ENCODE measurements around the gene ASIC4. TPM values are rescaled to one million over a fixed set of nuclear protein-coding genes. Genes with fewer than 3 reads are reported as not detected.

The ASIC4 gene
- total and polyA plus RNA-seq, 9 of the 15 experiments (the other 6 are each of a cell fraction or from before 2014, with no cell fraction given) = 0.07 to 19.2 (median 4.8) TPM

DNA sequence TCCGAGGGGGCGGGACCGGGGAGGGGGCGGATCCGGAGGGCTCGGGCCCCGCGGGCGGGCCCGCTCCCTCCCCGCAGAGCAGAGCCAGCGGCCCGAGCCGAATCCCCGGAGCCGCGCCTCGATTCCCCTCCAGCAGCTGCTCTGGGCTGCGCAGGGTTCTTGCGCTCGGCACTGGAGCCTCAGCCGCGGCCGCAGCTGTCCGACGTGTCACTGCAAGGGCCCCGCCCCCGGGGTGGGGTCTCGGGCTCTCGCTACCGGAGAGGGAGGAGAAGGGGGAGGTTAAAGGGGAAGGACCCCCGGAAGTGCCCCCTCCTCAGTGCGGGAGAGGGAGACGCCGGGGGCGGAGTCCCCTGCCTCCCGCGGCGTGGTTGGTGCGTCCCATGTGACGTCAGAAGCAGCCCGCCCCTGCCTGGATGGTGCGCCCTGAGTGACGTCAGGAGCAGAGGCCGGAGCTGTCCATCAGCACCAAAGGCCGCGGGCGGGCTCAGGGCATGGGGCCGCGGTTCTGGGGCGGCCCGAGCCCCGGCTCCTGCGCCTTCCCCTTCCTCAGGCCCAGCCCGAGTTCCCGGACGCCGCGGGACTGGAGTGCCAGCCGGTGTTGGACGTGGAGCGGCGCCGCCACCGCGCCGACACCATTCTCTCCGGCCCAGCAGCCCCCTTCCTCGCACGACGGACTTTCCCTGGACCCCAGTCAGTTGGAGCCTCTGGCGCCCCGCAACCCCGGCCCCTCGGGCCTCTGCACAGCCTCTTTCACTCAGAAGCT, 29.5 kb downstream of the ASIC4 start, which contains the start of the genes CHPF and TMEM198 (continued):
- TF ChIP-seq, protein P1, sequence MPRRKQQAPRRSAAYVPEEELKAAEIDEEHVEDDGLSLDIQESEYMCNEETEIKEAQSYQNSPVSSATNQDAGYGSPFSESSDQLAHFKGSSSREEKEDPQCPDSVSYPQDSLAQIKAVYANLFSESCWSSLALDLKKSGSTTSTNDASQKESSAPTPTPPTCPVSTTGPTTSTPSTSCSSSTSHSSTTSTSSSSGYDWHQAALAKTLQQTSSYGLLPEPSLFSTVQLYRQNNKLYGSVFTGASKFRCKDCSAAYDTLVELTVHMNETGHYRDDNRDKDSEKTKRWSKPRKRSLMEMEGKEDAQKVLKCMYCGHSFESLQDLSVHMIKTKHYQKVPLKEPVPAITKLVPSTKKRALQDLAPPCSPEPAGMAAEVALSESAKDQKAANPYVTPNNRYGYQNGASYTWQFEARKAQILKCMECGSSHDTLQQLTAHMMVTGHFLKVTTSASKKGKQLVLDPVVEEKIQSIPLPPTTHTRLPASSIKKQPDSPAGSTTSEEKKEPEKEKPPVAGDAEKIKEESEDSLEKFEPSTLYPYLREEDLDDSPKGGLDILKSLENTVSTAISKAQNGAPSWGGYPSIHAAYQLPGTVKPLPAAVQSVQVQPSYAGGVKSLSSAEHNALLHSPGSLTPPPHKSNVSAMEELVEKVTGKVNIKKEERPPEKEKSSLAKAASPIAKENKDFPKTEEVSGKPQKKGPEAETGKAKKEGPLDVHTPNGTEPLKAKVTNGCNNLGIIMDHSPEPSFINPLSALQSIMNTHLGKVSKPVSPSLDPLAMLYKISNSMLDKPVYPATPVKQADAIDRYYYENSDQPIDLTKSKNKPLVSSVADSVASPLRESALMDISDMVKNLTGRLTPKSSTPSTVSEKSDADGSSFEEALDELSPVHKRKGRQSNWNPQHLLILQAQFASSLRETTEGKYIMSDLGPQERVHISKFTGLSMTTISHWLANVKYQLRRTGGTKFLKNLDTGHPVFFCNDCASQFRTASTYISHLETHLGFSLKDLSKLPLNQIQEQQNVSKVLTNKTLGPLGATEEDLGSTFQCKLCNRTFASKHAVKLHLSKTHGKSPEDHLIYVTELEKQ (CRISPR knock-in tag; IDR thresholded peaks at IDR 0.05) = no peak
- TF ChIP-seq ATF7 (IDR thresholded peaks at IDR 0.05) (peak; percentile 98), SMAD3 (CRISPR knock-in tag; conservative IDR thresholded peaks at IDR 0.05) (no peak), RHOXF2B (CRISPR knock-in tag; conservative IDR thresholded peaks at IDR 0.05) (no peak), SAFB (IDR thresholded peaks at IDR 0.05; ENCODE audit: borderline replicate concordance, low read depth, low read length) (no peak), MTA1 (IDR thresholded peaks at IDR 0.05; ENCODE audit: borderline replicate concordance) (peak; percentile 73; the same call in 1 of the 2 replicates), STAT5B (CRISPR knock-in tag; IDR thresholded peaks at IDR 0.05) (no peak), TAF15 (IDR thresholded peaks at IDR 0.05; ENCODE audit: low read depth, low read length) (no peak), LCOR (CRISPR knock-in tag; IDR thresholded peaks at IDR 0.05) (no peak), ZBTB7A (IDR thresholded peaks at IDR 0.05; ENCODE audit: borderline replicate concordance, control insufficient read depth, low read depth, low read length) (peak; percentile 100), TAF1 (IDR thresholded peaks at IDR 0.05; ENCODE audit: control insufficient read depth, extremely low read depth, insufficient read depth, low read length, severe bottlenecking) (peak; percentile 70), SETDB1 (IDR thresholded peaks at IDR 0.05; ENCODE audit: low read length) (no peak), ESRRB (CRISPR knock-in tag; IDR thresholded peaks at IDR 0.05; ENCODE audit: borderline replicate concordance) (no peak), FIP1L1 (IDR thresholded peaks at IDR 0.05; ENCODE audit: low read depth, low read length, poor library complexity, severe bottlenecking) (no peak)
- TF ChIP-seq, protein P2, sequence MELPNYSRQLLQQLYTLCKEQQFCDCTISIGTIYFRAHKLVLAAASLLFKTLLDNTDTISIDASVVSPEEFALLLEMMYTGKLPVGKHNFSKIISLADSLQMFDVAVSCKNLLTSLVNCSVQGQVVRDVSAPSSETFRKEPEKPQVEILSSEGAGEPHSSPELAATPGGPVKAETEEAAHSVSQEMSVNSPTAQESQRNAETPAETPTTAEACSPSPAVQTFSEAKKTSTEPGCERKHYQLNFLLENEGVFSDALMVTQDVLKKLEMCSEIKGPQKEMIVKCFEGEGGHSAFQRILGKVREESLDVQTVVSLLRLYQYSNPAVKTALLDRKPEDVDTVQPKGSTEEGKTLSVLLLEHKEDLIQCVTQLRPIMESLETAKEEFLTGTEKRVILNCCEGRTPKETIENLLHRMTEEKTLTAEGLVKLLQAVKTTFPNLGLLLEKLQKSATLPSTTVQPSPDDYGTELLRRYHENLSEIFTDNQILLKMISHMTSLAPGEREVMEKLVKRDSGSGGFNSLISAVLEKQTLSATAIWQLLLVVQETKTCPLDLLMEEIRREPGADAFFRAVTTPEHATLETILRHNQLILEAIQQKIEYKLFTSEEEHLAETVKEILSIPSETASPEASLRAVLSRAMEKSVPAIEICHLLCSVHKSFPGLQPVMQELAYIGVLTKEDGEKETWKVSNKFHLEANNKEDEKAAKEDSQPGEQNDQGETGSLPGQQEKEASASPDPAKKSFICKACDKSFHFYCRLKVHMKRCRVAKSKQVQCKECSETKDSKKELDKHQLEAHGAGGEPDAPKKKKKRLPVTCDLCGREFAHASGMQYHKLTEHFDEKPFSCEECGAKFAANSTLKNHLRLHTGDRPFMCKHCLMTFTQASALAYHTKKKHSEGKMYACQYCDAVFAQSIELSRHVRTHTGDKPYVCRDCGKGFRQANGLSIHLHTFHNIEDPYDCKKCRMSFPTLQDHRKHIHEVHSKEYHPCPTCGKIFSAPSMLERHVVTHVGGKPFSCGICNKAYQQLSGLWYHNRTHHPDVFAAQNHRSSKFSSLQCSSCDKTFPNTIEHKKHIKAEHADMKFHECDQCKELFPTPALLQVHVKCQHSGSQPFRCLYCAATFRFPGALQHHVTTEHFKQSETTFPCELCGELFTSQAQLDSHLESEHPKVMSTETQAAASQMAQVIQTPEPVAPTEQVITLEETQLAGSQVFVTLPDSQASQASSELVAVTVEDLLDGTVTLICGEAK (IDR thresholded peaks at IDR 0.05) = peak; percentile 90
- TF ChIP-seq, protein P2 (CRISPR knock-in tag; IDR thresholded peaks at IDR 0.05) = no peak

Data from K562 (cell line).